Adipocyte (in vitro differentiated cells): ENCODE data around the gene THTPA.
"Not testable (repeated sequence)": the region's sequence is repeated elsewhere in the genome, so short reads cannot be mapped to it uniquely, and the experiment has no call there.

Experiments
- DNase-seq: peaks from one replicate; pipeline ENCODE4 v3.0.0-alpha.2; 2015; ENCODE audit warnings: low read depth
- H3K27me3 ChIP-seq: replicated peaks from 2 replicates; pipeline ENCODE4 v1.7.0; 2013; ENCODE audit warnings: mild to moderate bottlenecking, low read length, moderate library complexity; ENCODE audit not compliant: control insufficient read depth, insufficient read depth
- H3K36me3 ChIP-seq: 2 replicates; pipeline ENCODE4 v1.7.0; 2013; ENCODE audit warnings: low read length, mild to moderate bottlenecking, moderate library complexity; ENCODE audit not compliant: control insufficient read depth, insufficient read depth, severe bottlenecking
- H3K4me1 ChIP-seq: 2 replicates; pipeline ENCODE4 v1.7.0; 2013; ENCODE audit warnings: mild to moderate bottlenecking, low read length, moderate library complexity; ENCODE audit not compliant: control insufficient read depth, insufficient read depth
- H3K4me3 ChIP-seq: 2 replicates; pipeline ENCODE4 v1.7.0; 2013; ENCODE audit warnings: mild to moderate bottlenecking, low read length, moderate library complexity
- H3K9ac ChIP-seq: 2 replicates; pipeline ENCODE4 v1.7.0; 2013; ENCODE audit warnings: mild to moderate bottlenecking, low read length, moderate library complexity
- H3K9me3 ChIP-seq: 2 replicates; pipeline ENCODE4 v1.7.0; 2013; ENCODE audit warnings: mild to moderate bottlenecking, low read length, moderate library complexity; ENCODE audit not compliant: control insufficient read depth

The THTPA gene

DNA sequence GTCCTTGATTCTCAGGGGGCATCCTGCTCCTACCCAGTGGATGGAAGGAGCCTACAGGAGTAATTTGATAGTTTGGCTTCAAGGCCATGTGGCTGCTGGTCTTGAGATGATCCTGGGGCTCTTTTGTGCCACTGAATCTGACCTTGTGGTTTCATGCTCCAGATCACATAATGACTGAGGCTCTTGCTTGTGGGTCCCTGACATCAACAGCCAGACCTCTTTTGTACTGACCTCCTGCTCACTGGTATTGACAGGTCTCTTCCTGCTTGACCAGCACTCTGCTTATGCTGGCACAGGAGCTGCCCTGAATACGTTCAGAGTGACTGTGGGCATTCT is 45.7 kb downstream of the THTPA start:
- H3K36me3 ChIP-seq = no peaks in the 10 kb centered on the region
- H3K27me3 ChIP-seq = peaks cover 11% of the 10 kb centered on the region
- H3K9ac ChIP-seq = no peak overlapping the region
- H3K4me1 ChIP-seq = no peaks in the 10 kb centered on the region
- DNase-seq = no peak
- H3K9me3 ChIP-seq = peaks cover 6% of the 10 kb centered on the region
- H3K4me3 ChIP-seq = no peak overlapping the region

DNA sequence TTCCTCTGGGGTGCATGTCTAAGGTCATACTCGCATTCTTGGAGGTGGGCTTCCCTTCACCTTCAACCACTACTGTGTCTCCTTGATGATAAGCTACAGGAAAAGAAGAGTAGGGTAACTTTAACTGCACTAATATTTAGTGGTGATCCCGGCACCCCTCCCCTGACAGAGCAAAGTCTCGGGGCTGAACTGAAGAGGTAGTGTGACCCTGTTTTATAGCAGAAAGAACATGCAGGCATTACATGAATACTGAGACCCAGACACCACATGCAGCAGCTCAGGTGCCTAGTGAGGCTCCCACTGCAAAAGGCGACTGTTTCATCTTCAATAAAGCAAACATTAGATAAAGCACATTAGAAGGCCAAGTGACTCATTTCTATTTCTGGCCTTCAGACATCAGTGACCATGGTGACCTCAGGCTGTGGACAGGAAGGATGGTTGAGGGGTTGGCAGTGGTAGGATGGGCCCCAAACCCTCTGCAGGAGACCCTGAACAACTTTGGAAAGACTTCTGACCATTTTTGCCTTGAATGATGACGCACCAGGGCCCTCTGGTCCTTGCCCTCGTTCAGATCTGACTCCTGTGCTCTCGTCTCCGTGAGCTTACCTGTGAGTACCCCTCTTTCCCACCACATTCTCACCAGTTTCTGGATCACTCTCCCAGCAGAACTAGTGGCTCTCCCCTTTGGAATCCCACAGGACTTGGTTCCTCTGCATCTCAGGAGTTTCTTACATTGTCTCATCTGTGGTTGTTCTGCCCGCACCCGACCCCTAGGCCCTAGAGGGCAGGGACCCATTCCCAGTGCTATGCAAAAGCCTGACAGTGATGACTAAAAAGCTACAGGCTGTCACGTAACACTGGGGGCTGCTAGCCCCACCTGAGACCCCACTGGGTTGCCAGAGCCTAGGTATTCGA is 46.4 kb downstream of the THTPA start:
- Histone ChIP-seq H3K36me3 (no peaks in the 10 kb centered on the region), H3K9me3 (peaks cover 6% of the 10 kb centered on the region), H3K4me1 (no peaks in the 10 kb centered on the region), H3K9ac (no peak overlapping the region), H3K4me3 (no peak overlapping the region), H3K27me3 (peaks cover 15% of the 10 kb centered on the region)
- DNase-seq = no peak

DNA sequence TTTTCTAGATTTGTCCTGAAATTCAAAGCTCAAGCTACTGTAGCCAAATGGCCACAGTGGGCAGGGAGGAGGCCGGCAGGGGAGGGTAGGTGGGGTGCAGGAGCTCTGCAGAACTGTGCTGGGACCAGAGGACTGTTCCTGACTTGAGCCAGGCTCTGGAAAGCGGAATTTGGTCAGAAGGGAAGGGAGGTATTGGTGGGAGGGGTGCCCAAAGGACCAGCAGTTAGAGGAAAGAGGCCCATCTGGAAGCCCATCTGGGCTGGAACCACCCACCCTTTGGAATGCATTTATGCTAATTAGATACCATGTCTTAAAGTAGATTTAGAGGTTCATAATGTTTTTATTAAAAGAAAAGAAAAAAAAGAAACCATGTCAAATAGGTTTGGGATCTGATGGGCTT is 47.0 kb downstream of the THTPA start:
- Histone ChIP-seq H3K4me1 (no peaks in the 10 kb centered on the region), H3K27me3 (peaks cover 15% of the 10 kb centered on the region), H3K4me3 (no peak overlapping the region), H3K36me3 (no peaks in the 10 kb centered on the region), H3K9ac (no peak overlapping the region), H3K9me3 (peaks cover 6% of the 10 kb centered on the region)
- no peak for DNase-seq

DNA sequence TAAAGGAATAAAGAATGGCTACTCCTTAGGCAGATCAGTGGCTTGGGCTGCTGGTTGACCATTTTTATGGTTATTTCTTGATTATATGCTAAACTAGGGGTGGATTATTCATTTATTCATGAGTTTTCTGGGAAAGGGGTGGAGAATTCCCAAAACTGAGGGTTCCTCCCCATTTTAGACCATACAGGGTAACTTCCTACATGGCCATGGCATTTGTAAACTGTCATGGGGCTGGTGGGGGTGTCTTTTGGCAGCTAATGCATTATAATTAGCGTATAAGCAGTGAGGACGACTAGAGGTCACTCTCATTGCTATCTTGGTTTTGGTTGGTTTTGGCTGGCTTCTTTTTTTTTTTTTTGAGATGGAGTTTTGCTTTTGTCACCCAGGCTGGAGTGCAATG is 48.1 kb downstream of the THTPA start:
- no peak overlapping the region for H3K4me3 ChIP-seq
- H3K9me3 ChIP-seq = peaks cover 4% of the 10 kb centered on the region
- H3K27me3 ChIP-seq = peaks cover 15% of the 10 kb centered on the region
- no peak for DNase-seq
- no peaks in the 10 kb centered on the region for H3K4me1 ChIP-seq
- H3K9ac ChIP-seq = no peak overlapping the region
- no peaks in the 10 kb centered on the region for H3K36me3 ChIP-seq

GRCh38 chr14:23604675-23605170 is 48.7 kb downstream of the THTPA start:
- no peak for DNase-seq

DNA sequence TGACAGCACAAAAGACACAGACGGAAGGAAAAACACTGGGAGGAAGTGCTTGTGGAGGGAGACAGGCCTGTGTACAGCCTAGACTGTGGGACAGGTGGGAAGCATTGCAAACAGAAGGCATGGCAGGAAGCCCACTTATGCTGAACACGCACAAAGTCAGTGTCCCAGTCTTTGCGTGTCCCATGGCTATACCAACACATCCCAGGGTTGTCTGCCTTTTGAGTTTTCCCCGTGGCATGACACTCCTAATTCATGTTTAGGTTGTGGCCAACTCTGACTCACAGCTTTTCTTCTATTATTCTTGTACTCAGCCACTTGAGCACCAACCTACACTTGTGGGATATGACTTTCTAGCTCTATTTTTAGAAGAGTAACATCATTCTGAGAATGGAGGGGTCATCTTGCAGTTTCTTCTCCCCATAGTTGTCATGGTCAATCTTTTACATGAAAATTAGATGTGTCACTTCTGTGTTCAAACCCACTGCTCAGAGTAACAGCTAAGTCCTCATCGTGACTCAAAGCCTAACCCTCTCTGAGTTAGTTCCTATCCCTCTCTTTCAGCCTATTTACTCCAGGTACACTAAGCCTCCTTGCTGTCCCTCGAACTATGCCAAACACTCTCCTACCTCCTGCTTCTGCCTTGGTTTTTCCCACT is 50.0 kb downstream of the THTPA start:
- no peaks in the 10 kb centered on the region for H3K4me1 ChIP-seq
- no peaks in the 10 kb centered on the region for H3K36me3 ChIP-seq
- H3K9ac ChIP-seq = no peak overlapping the region
- no peaks in the 10 kb centered on the region for H3K9me3 ChIP-seq
- peaks cover 25% of the 10 kb centered on the region for H3K27me3 ChIP-seq
- no peak for DNase-seq
- H3K4me3 ChIP-seq = no peak overlapping the region

More at GRCh38 chr14:23604675-23605170, 48.7 kb downstream of the THTPA start:
- Histone ChIP-seq H3K9ac (no peak overlapping the region), H3K9me3 (no peaks in the 10 kb centered on the region), H3K4me1 (no peaks in the 10 kb centered on the region), H3K36me3 (no peaks in the 10 kb centered on the region), H3K27me3 (peaks cover 16% of the 10 kb centered on the region), H3K4me3 (no peak overlapping the region)

DNA sequence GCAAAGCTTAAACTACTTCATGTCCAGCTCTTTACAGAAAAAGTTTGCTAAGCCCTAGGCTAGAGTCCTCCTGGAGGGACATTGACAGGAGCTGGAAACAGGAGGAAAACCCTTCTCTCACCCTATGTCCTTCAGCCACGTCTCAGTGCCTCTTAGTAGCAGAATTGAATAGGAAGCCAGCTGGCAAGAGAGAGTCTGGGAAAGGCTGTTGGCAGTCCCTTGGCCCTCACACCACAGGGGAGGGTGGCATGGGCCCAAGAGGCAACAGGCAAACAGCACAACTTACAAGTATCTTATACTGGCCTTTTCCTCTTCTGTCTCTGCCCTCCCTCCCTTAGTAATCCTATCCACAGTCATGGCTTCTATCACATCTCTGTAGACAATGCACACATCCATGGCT is 52.4 kb downstream of the THTPA start:
- H3K9ac ChIP-seq = no peak overlapping the region
- no peaks in the 10 kb centered on the region for H3K4me1 ChIP-seq
- peaks cover 40% of the 10 kb centered on the region for H3K27me3 ChIP-seq
- no peaks in the 10 kb centered on the region for H3K9me3 ChIP-seq
- DNase-seq = no peak
- no peaks in the 10 kb centered on the region for H3K36me3 ChIP-seq
- no peak overlapping the region for H3K4me3 ChIP-seq

DNA sequence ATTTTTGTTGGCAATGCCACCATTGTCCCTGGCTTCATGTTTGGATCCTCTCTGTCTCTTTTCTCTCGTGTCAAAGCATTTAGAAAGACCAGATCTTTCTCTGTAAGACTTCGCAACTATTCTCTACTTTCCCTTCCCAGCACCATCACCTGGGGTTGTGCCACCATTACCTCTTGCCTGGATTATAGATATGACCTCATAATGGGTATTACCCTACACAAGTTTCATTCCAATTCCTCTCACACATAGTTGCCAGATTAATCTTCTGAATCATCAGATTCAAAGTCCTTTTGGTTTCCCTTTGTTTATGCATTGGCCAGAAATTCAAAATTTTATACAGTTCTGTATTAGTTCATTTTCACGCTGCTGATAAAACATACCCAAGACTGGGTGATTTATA is 52.9 kb downstream of the THTPA start:
- no peak for DNase-seq
- Histone ChIP-seq H3K4me1 (no peaks in the 10 kb centered on the region), H3K9ac (no peak overlapping the region), H3K27me3 (peaks cover 46% of the 10 kb centered on the region), H3K9me3 (no peaks in the 10 kb centered on the region), H3K36me3 (no peaks in the 10 kb centered on the region), H3K4me3 (no peak overlapping the region)

- not testable (repeated sequence) for DNase-seq, H3K36me3 ChIP-seq, H3K9ac ChIP-seq, H3K4me3 ChIP-seq, H3K9me3 ChIP-seq, H3K4me1 ChIP-seq
- H3K27me3 ChIP-seq = peaks cover 51% of the 10 kb centered on the region
Measured at GRCh38 chr14:23609411-23610089, 53.5 kb downstream of the THTPA start.
